Fibroblast of lung (primary cell): ENCODE results near the gene TTC31. TPM values are rescaled to one million over a fixed set of nuclear protein-coding genes. Genes with fewer than 3 reads are reported as not detected.
A peak's percentile ranks its signal among the peaks of the same experiment; 100 is the strongest.

Experiments used
- DNase-seq, 2 donors: peaks; one replicate each; pipeline versions ENCODE4 v3.0.0 to v3.0.0-alpha.2; 2010; ENCODE audit warnings: low read depth in 2 of 2
- H2AFZ ChIP-seq: 2 replicates; pipeline ENCODE4 v1.5.1; 2012; ENCODE audit warnings: low read length, control low read depth, inconsistent platforms
- H3K27ac ChIP-seq: 2 replicates; pipeline ENCODE4 v1.5.1; 2011; ENCODE audit warnings: low read length, control low read depth; ENCODE audit not compliant: insufficient read depth
- H3K27me3 ChIP-seq: 2 replicates; pipeline ENCODE4 v1.5.1; 2011; ENCODE audit warnings: mild to moderate bottlenecking, low read length; ENCODE audit not compliant: control insufficient read depth, insufficient read depth
- H3K36me3 ChIP-seq: 2 replicates; pipeline ENCODE4 v1.5.1; 2011; ENCODE audit warnings: low read length; ENCODE audit not compliant: control insufficient read depth, insufficient read depth
- H3K4me1 ChIP-seq: 2 replicates; pipeline ENCODE4 v1.5.1; 2011; ENCODE audit warnings: low read length; ENCODE audit not compliant: control insufficient read depth, insufficient read depth; ENCODE audit errors: extremely low read depth
- H3K4me2 ChIP-seq: 2 replicates; pipeline ENCODE4 v1.5.1; 2011; ENCODE audit warnings: low read length, control low read depth; ENCODE audit not compliant: insufficient read depth; ENCODE audit errors: extremely low read depth
- H3K4me3 ChIP-seq, 4 experiments: fragments of 200-600 bp in 1 of 4; sonication (generic) in 1 of 4; replicated peaks in 1 of 4; 2 replicates each; pipeline ENCODE4 v1.5.1; 2011 to 2016; ENCODE audit warnings: low read length in 4 of 4, low read depth in 3 of 4, mild to moderate bottlenecking in 3 of 4, control low read depth in 2 of 4, inconsistent platforms in 1 of 4, mixed read lengths in 1 of 4; ENCODE audit not compliant: insufficient read depth in 1 of 4; ENCODE audit errors: control extremely low read depth in 1 of 4
- H3K79me2 ChIP-seq: 2 replicates; pipeline ENCODE4 v1.5.1; 2012; ENCODE audit warnings: mild to moderate bottlenecking, low read length, inconsistent platforms; ENCODE audit not compliant: control insufficient read depth, insufficient read depth
- H3K9ac ChIP-seq: 2 replicates; pipeline ENCODE4 v1.5.1; 2011; ENCODE audit warnings: mild to moderate bottlenecking, low read length, control low read depth; ENCODE audit not compliant: insufficient read depth
- H3K9me3 ChIP-seq: 2 replicates; pipeline ENCODE4 v1.5.1; 2012; ENCODE audit warnings: low read depth, low read length; ENCODE audit not compliant: control insufficient read depth, insufficient read depth
- H4K20me1 ChIP-seq: 2 replicates; pipeline ENCODE4 v1.5.1; 2011; ENCODE audit warnings: low read length; ENCODE audit not compliant: control insufficient read depth, insufficient read depth; ENCODE audit errors: extremely low read depth
- CTCF ChIP-seq, 2 donors: IDR thresholded peaks in 1 of 2; conservative IDR thresholded peaks in 1 of 2; 1 replicate in 1 of 2; 2 replicates in 1 of 2; pipeline ENCODE4 v1.5.1; 2011 to 2012; ENCODE audit warnings: low read length in 2 of 2, control low read depth in 1 of 2, inconsistent platforms in 1 of 2, low read depth in 1 of 2, mild to moderate bottlenecking in 1 of 2
- EZH2 ChIP-seq: IDR thresholded peaks from 2 replicates; pipeline ENCODE4 v1.5.1; 2012; ENCODE audit warnings: low read length, control low read depth, mild to moderate bottlenecking; ENCODE audit errors: missing control alignments
- polyA minus RNA-seq: library from RNA; depleted of rRNA, polyadenylated mRNA; stranded (reverse); fragments of >200 nt; gene quantifications from 2 replicates; pipeline ENCODE4 v1.2.3, GENCODE V29; 2011; ENCODE audit warnings: low replicate concordance
- polyA plus RNA-seq, 2 donors: library from polyadenylated mRNA; depleted of rRNA in 1 of 2; stranded (reverse) in 1 of 2; unstranded in 1 of 2; fragments of >200 nt; gene quantifications; 2 replicates each; pipeline ENCODE4 v1.2.1, GENCODE V29; 2011 to 2012; ENCODE audit warnings: missing spikeins in 1 of 2
- total RNA-seq: library from RNA; depleted of rRNA; stranded (reverse); fragments of >200 nt; gene quantifications from 2 replicates; pipeline ENCODE4 v1.2.1, GENCODE V29; 2014

TTC31 gene
- total RNA-seq (7.7 and 10.7 TPM in 2 replicates), polyA plus RNA-seq (11.8 and 12.7 TPM in 2 replicates), polyA minus RNA-seq (9.8 and 13.4 TPM in 2 replicates)
- 11.1 and 11.7 TPM in 2 replicates for polyA plus RNA-seq (2012)

- no peaks in the 10 kb centered on the region for H3K27me3 ChIP-seq
- peak within 1 kb of the TSS; percentile 98 for H3K4me2 ChIP-seq
- peaks cover 11% of the 10 kb centered on the region for H3K4me1 ChIP-seq
- DNase-seq: peak; percentile 93 to 96
- H2AFZ ChIP-seq: peak within 1 kb of the TSS; percentile 99
- H3K36me3 ChIP-seq: peaks cover 8% of the 10 kb centered on the region
- peaks cover 24% of the 10 kb centered on the region for H3K79me2 ChIP-seq
- H3K9me3 ChIP-seq: no peaks in the 10 kb centered on the region
- H4K20me1 ChIP-seq: no peaks in the 10 kb centered on the region
- peak within 1 kb of the TSS; percentile 74 to 99 (median 86) for H3K4me3 ChIP-seq
- peak within 1 kb of the TSS; percentile 74 for H3K9ac ChIP-seq
- TF ChIP-seq EZH2 (no peak), CTCF (conservative IDR thresholded peaks at IDR 0.05 in 1 of 2, IDR thresholded peaks at IDR 0.05 in 1 of 2; ENCODE audit: low read depth in 1 of 2, low read length in 2 of 2) (peak; percentile 85 to 89)
- peak within 1 kb of the TSS; percentile 85 for H3K27ac ChIP-seq
Observed at GRCh38 chr2:74482801-74483674, at the start of gene TTC31, which contains the start of gene CCDC142. Gene TTC31, plus strand, starts transcription at chr2:74483081. Its CDS starts 15 bp downstream, at chr2:74483096. Gene CCDC142, minus strand, starts transcription at chr2:74482998. Its CDS starts 161 bp downstream, at chr2:74482837.

- no peak overlapping the region for H3K4me3 ChIP-seq
- H3K79me2 ChIP-seq: no peaks in the 10 kb centered on the region
- peaks cover 2% of the 10 kb centered on the region for H3K36me3 ChIP-seq
Observed at GRCh38 chr2:74436111-74436805, 46.6 kb upstream of the TTC31 start.

More at GRCh38 chr2:74436111-74436805, 46.6 kb upstream of the TTC31 start:
- no peak overlapping the region for H3K27ac ChIP-seq
- H3K4me2 ChIP-seq: no peak overlapping the region
- H3K9ac ChIP-seq: no peak overlapping the region
- no peaks in the 10 kb centered on the region for H3K27me3 ChIP-seq
- TF ChIP-seq EZH2: no peak
- no peak for TF ChIP-seq CTCF (conservative IDR thresholded peaks at IDR 0.05 in 1 of 2, IDR thresholded peaks at IDR 0.05 in 1 of 2; ENCODE audit: low read depth in 1 of 2, low read length in 2 of 2)
- no peaks in the 10 kb centered on the region for H3K9me3 ChIP-seq
- H4K20me1 ChIP-seq: no peaks in the 10 kb centered on the region
- no peak for DNase-seq
- H3K4me1 ChIP-seq: peaks cover 12% of the 10 kb centered on the region
- no peak overlapping the region for H2AFZ ChIP-seq
